Eye (tissue), 1 donor: ENCODE measurements around the gene FOXN4.
"Not testable (repeated sequence)": the region's sequence is repeated elsewhere in the genome, so short reads cannot be mapped to it uniquely, and the experiment has no call there.

Source experiments
- DNase-seq: peaks from one replicate; pipeline ENCODE4 v3.0.0-alpha.2; 2015

FOXN4 gene, protein sequence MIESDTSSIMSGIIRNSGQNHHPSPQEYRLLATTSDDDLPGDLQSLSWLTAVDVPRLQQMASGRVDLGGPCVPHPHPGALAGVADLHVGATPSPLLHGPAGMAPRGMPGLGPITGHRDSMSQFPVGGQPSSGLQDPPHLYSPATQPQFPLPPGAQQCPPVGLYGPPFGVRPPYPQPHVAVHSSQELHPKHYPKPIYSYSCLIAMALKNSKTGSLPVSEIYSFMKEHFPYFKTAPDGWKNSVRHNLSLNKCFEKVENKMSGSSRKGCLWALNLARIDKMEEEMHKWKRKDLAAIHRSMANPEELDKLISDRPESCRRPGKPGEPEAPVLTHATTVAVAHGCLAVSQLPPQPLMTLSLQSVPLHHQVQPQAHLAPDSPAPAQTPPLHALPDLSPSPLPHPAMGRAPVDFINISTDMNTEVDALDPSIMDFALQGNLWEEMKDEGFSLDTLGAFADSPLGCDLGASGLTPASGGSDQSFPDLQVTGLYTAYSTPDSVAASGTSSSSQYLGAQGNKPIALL

DNA sequence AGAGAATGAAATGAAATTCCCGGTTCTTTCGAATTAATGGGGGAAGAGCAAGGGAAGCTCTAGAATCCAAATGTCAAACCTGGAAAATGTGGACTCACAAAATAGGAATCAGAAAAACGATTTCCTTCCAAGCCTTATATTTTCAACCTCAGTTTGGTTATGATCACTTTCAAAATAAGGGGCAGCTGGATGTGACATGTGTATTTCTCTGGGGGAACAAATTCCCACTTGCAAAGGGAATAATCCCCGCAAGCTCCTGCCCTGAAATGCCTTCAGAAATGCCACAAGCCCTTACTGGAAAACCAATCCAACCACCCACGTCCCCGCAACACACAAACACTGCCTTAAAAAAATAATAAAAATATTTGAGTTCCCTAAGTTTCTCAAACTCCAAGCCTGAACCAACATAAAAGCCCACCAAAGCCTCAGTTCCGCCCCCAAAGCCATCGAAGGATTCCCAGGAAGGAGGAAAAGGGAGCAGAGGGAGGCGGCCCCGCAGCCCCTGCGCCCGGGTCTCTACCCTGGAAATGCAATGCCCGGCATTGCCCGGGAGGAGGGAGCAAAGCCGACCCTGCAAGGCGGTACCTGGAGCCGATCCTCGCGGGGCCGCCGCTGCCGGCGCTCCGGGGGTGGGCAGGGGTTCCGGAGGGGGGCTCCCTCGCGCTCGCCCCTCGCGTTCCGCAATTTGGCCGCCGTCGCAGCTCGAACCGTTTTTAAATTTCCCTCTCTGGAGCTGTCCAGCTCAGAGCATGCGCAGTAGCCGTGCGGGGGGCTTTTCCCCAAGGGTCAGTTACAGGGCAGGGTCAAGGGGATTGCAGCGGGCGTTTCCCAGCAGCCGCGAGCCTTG lies at the start of gene FOXN4:
FOXN4 (minus strand) TSS at position 751 of the 847 bp plus-strand sequence. CDS start 963 bp downstream, outside the sequence.
- peak; percentile 90 for DNase-seq

DNA sequence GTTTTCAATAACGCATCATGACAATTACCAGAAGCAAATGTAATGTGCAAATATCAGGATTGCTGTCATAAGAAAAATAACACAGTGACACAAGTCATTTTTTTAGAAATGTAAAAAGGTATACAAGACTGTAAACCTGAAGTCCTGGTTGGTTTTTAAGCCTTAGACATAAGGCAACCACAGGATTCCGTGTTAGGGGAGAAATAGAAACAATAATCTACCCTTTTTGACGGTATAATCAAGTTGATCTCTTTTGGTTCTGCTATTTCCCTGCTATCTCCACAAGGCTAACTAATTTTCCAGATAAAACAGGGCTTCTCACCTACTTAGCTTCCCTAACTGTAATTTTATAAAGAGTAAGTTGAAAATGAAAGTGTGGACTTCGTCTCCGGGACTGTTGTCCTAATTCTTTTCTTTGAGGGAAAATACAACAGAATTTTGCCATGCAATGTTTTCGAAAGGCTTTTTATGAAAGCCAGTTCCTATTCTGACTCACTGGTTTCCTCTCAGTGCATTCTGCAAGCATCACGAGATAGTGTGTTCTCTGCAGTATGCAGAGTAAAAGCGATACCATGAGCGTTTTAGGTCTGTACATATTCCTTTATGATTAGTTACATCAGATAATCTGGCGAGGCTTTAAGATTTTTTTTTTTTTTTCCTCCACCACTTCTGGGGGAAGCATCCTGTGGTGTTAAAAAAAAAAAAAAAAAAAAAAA lies 49.2 kb upstream of the FOXN4 start:
- DNase-seq = no peak

DNA sequence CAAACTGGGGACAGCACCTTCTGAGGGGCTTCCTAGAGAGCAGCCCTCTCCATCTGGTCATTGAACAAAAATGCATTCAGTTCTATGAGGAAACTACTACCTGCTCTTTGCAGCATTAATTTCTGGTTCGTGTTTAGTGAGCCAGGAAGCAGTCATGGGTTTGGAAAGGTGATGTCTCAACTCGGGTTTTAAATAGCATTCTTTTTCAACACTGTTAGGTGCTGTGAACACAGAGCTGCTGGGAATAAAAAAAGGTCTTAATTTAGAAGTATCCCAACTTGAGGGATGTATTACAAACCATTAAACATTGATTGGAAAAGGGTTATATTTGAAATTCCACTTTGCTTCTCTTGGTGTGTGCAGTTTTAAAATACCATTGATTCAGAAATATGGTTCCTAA lies 47.9 kb upstream of the FOXN4 start:
- no peak for DNase-seq

DNA sequence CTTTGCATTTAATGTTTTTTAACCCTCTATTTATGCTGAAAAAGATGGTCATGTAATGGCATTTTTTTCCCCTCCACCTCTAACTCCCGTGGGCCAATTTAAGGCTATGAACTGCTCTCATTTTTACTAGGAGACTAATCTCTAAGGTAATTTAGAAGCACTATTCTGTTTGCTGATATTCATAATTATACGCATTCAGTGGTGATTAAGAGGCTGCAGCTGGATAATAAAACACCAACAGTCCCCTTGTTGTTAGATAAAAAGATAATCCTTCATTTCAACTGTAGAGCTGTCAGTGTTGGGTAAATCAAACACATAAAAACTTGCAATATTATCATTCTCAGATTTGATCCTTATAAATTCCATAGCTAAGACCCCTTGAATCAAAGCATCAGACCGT lies 47.5 kb upstream of the FOXN4 start:
- no peak for DNase-seq

DNA sequence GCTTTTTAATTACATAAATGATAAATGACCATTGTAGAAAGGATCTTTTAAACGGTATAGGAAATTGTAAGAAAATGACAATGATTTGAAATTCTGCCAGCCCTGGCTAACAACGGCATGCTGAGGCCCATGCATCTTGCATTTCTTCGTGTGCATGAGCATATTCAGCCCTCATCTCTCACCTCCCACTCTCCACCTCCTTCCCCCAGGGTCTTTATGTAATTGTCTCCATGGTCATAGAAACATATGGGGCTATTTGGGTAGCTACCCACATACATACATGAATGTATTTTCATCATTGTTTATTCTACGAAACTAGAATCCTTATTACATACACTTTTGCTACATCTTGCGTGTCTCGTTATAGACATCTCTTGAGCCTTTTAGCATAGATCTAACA lies 43.1 kb upstream of the FOXN4 start:
- no peak for DNase-seq

DNA sequence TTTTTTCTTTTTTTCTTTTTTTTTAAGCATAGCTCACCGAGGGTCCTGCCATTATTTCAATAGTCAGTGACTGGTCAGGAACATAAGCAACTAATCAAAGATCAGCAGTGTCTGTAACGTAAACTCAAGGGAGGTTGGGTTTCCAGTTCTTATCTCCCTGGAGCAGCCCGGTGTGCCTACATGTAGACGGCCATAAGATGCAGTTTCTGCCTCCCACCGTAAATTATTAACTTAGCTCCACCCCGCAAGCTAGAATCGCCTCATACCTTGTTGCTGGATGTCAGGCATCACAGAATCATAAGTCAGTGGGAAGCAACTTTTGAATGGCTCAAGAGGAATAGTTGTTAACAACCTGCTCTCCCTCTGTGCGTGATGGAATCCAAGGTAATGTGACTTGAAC lies 38.5 kb upstream of the FOXN4 start, which contains the start of gene MYO1H:
MYO1H (plus strand) TSS at position 312 of the 400 bp plus-strand sequence; CDS start at position 373, 61 bp downstream.
- DNase-seq = no peak

DNA sequence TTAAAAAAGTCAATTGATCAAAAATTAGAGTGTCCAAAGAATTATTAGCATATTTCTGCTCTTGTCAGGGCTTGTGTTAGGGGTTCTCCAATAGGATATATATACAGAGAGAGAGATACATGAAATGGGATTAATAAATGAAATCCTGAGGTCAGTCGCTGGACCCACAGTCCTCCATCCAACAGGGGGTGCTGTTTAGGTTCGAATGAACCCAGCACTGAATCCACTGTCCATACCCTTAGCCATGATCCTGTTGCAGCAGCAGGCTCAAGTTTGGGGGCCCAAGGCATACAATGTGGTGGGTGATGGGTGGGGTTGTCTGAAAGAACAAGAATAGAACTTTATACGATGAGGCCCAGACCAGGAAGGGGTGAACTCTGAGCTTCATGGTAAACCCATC lies 37.8 kb upstream of the FOXN4 start:
- no peak for DNase-seq

DNA sequence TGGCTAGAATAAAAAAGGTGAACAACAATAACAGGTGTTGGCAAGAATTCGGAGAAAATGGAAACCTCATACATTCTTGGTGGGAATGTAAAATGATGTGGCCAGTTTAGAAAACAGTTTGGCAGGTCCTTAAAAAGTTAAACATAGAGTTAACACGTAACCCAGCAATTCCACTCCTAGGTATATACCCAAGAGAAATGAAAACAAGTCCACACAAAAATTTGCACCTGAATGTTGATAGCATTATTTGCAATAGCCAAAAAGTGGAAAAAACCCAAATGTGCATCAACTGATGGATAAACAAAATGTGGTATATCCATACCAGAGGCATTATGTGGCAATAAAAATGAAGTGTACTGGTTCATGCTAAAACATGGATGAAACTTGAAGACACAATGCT lies 36.3 kb upstream of the FOXN4 start:
- DNase-seq = no peak

DNA sequence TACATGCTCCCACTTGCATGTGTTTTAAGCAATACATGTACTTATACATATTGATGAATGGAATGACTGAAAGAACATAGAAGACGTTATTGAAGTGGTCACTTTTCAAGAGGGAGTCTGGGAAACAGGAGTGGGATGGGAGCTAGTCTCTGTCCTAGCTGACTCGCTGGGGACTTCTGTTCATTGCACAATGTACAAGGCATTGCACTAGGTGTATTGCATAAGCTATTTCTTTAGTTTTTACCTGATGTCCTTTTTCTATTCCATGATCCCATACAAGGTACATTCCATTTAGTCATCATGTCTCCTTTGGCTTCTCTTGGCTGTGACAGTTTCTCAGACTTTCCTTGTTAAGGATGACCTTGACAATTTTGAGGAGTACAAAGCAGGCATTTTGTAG lies 34.6 kb upstream of the FOXN4 start:
- DNase-seq = no peak

DNA sequence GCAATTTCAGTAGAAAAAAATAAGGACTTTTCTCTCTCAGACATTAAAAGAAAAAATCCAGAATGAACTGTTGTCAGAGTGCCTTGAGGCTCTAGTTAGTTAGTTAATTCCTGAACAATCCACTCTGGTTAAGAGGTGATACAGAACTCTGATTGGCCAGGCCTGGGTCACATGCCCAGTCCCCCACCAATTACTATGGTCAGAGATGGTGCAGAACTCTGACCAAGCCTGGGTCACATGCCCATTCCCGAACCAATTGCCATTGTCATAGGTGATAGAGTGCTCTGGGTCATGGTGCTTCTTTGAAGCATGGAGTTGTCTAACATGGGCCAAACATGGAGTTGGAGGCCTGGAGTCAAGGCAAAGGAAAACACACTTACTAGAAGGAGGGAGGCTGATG lies 27.5 kb upstream of the FOXN4 start:
- no peak for DNase-seq

DNA sequence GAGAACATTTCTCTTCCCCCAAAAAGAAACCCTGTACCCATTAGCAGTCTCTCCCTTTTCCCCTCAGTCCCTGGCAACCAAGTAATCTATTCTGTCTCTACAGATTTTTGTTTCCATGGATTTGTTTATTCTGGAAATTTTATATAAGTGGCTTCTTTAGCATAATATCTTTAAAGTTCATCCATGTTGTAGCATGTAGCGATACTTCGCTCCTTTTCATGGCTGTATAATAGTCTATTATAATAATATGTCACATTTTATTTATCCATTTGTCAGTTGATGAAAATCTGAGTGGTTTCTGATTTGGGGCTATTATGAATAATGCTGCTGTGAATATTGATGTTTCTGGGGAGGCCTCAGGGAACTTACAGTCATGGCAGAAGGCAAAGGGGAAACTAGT lies 25.8 kb upstream of the FOXN4 start:
- no peak for DNase-seq

DNA sequence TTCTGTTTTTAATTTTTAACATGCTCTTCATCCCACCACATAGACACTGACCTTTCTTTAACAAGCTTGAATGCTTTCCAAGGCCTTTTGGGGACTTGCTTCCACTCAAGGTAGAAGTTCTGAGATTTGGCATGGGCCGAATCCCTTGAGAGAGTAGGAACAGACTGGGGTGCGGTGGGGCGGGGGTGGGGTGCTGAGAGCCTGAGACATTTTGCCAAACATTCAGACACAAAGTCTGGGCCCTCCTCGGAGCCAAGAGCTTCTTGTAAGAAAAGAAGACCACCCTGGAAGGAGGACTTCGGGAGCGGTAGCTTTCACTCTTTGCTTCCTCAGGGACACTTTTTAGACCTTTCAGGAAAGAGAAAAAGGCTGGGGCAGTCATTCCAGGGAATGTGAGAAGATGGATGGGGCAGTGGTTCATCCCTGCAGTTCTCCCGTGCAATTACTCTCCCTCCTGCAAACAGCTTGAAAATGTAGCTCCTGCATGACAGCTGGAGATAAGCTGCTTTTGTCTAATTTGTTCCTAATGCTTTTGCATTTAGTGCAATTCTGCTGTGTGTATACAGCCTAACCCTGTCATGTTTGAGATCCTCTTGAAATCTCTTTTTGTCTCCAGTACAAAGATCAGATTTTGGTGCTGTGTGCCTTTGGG lies 22.3 kb upstream of the FOXN4 start:
- peak; percentile 61 for DNase-seq

DNA sequence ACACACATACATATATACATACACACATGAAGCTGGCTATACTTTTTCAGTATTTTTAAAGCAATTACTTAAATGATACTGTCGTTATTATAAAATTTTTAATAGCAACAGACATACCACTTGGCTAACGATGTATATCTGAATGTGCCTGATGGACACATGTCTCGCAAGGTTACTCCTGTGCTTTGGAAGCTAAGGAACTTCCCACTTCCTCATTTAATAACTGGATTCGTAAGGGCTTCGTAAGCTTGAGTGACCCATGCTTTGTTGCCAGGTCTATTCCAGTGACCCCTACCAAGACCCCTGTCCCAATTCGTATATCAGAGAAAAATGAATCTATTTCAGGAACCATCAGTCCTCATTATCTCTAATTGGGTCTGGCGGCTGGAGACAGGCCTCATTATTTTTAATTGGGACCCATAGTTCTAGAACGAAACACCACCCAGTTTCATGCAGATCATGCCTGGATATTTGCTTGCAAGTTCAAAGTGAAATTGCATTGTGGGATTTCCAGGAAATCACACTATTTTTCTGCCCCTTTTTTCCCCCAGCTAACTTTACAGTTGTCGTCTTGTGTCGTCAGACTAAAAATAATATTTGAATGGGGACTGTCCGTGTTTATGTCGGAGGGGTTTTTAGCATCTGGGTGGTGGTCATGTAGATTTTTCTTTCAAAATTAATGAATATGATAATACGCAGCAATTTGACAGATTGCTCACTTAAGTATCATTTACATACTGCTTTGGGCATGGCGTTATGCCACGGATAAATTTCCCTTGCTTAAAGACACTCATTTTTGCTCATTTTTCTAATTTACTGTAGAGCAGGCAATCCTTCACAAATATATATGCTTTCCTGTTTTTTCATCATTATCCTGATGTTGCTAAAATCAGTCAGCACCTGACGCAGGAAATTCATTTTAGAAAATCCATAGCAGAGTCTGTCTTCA lies 21.5 kb upstream of the FOXN4 start:
- DNase-seq = peak; percentile 95

DNA sequence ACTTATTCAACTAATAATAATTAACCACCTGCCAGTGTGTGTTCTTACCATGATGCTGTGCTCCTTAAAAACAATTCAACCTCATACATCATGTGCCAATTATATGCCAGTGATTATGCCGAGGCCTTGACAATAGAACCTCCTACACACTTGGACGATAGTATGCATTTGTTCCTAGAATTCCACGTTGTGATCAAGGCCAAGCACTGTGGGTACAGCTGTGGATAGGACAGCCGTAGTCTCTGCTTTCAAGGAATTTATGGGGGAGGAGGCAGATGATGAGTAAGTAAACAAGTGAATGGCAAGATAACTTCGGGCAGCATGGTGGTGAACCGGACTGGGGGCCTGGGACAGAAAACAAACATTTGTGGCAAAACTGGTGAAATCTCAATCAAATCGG lies 20.6 kb upstream of the FOXN4 start:
- peak; percentile 66 for DNase-seq

DNA sequence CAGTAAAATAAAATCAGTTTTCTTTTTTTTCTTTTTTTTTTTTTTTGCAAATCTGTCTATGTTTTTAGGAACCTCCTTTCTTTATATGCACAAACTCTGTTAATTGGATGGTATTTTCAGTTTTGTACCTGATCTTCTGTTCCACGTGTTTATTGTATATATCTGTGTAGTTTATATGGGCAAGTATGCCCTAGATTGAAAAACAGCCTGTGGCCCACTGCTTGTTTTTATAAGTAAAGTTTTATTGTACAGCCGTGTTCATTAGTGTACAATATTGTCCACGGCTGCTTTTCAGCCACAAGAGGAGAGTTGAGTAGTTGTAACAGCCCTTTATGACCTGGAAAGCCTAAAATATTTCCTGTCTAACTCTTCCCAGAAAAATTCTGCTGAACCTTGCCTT lies 19.9 kb upstream of the FOXN4 start:
- DNase-seq = no peak

DNA sequence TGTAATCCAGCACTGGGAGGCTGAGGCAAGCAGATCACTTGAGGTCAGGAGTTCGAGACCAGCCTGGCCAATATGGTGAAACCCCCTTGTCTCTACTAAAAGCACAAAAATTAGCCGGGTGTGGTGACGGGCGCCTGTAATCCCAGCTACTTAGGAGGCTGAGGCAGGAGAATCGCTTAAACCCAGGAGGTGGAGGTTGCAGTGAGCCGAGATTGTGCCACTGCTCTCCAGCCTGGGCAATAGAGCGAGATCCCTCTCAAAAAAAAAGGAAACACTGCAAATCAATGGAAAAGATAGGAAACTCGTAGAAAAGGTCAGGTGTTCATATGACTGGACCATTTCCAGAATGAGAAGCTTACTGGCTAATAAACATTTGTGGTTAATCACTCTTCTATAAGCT lies 12.2 kb upstream of the FOXN4 start:
- DNase-seq = not testable (repeated sequence)

DNA sequence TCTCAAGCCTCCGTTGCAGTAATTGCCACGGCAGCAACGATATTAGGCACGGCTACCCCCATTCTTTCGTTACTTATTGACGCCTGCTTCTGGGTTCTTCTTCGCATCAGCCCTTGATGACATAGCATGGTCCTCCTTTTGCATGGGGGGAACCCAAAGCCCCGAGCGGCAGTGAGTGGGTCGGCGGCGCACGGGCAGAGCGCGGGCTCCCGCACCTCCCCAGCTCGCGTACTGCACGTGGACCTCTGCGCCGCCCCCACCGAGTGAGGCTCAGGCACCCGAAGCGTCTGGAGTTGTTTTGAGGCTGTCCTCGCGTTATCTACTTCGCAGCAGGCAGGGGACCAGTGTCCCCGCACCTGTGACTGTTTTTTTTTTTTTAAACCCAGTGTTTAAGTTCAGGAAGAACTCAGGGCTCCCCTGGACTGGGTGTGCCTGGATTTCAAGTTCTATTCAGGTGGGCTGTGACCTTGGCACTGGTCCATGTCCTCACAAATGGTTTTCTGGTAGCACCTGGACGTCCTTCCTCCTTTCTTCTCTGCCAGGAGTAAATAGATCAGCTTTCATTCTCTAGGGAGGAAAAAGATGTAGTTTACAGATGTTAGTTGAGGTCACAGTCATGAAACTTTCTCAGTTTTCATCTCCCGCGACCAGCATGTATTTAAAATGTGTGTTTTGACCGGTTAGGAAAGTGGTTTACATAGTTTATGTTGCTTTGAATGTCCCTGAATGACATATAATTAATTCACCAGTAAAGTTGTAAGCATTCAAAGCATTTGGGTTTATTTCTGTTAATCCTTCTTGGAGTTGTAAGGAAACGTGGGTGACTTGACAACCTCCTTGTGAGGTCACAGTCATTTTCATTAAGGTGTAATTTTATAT lies 1.4 kb upstream of the FOXN4 start:
- DNase-seq = peak; percentile 67

DNA sequence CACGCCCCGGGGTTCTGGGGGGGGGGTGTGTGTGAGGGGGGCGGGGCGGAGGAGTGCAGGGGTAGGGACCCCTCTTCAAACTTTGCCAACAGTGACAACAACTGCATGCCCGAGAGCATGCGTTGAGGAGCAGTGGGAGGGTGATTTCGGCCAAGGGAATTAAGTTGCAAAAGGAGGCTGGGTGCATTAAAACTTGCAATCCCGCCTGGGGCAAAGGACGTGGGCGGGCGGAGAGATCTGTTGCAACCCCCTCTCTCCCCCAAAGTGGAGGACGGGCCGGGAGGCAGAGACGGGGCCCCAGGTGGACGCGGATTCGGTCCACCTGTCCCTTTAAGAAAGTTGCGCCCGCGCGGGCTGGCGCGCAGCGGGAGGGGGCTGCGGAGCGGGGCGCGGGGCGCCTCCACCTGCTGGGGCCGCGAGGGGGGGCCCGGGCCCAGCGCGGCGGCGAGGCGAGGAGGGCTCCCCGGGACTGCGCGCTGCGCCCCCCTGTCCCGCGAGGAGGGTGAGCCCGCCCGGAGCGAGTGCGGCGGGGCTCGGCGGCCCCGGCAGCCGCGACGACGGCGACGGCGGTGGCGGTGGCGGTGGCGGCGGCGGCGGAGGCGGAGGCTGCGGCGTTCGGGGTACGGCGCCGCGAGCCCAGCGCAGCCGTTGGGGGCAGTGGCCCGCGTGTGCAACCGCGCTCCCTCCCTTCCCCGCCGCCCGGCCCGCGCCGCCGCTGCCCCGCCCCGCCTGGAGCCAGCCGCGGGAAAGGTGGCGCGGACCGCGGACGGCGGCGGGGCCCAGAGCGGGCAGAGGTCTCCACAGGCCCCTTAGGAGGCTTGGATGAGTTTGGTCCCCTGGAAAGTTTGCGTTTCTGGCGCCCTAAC lies 530 bp upstream of the FOXN4 start:
- DNase-seq = no peak

DNA sequence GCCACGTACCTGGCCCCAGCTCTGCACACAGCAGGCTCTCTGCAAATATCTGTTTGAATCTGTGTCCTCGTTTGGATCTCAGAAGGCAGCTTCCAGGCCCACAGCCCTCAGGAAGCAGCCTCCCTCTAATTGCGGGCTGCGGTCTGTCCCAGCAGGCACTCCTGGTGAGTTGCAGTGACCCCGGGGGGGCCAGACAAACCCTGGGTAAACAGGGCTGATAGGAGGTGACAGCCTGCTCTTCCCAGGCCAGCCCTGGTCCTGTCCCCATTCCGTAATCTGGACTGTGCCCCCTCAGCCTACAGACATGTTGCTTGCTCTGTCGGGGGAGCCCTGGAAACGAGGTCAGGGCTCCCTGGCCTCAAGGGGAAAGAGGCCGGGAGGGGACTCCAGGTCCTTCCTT lies 2.0 kb downstream of the FOXN4 start:
- peak; percentile 81 for DNase-seq
